NCI-H524 (cell line): ENCODE measurements around the gene NTSR1.
"Not testable (repeated sequence)": the region's sequence is repeated elsewhere in the genome, so short reads cannot be mapped to it uniquely, and the experiment has no call there.

ENCODE experiments used
- DNase-seq, 2 experiments: peaks; one replicate each; lab custom pipeline; 2025; lab: John Stamatoyannopoulos, UW

Gene NTSR1

GRCh38 chr20:62674370-62674769 lies 34.3 kb upstream of the NTSR1 start:
- no peak for DNase-seq

GRCh38 chr20:62675156-62675876 lies 33.3 kb upstream of the NTSR1 start:
- DNase-seq: peak; percentile 82 to 85

GRCh38 chr20:62675877-62676260 lies 32.8 kb upstream of the NTSR1 start:
- no peak for DNase-seq

GRCh38 chr20:62676976-62677375 lies 31.7 kb upstream of the NTSR1 start:
- DNase-seq: no peak

- DNase-seq: no peak
Observed at GRCh38 chr20:62677678-62678077, 31.0 kb upstream of the NTSR1 start.

GRCh38 chr20:62678553-62678952 lies 30.1 kb upstream of the NTSR1 start:
- DNase-seq: no peak

- no peak for DNase-seq
Observed at GRCh38 chr20:62679978-62680589, 28.6 kb upstream of the NTSR1 start.

- DNase-seq: no peak
Observed at GRCh38 chr20:62682912-62683517, 25.6 kb upstream of the NTSR1 start.

GRCh38 chr20:62683660-62684322 lies 24.8 kb upstream of the NTSR1 start:
- not testable (repeated sequence) for DNase-seq

GRCh38 chr20:62684981-62685380 lies 23.7 kb upstream of the NTSR1 start:
- DNase-seq: no peak

- DNase-seq: peak; percentile 78 to 88
Observed at GRCh38 chr20:62685781-62686555, 22.7 kb upstream of the NTSR1 start.

- DNase-seq: no peak
Observed at GRCh38 chr20:62686869-62687830, 21.5 kb upstream of the NTSR1 start.

- DNase-seq: no peak
Observed at GRCh38 chr20:62688083-62688482, 20.6 kb upstream of the NTSR1 start.

- no peak for DNase-seq
Observed at GRCh38 chr20:62688855-62689460, 19.7 kb upstream of the NTSR1 start.

GRCh38 chr20:62689861-62690260 lies 18.8 kb upstream of the NTSR1 start:
- DNase-seq: no peak

- no peak for DNase-seq
Observed at GRCh38 chr20:62690261-62690820, 18.3 kb upstream of the NTSR1 start.

- DNase-seq: peak in 1 of 2 experiments; percentile 42
Observed at GRCh38 chr20:62691487-62691886, 17.1 kb upstream of the NTSR1 start.

GRCh38 chr20:62692176-62692575 lies 16.5 kb upstream of the NTSR1 start:
- peak; percentile 82 to 95 for DNase-seq

GRCh38 chr20:62692801-62693523 lies 15.7 kb upstream of the NTSR1 start:
- no peak for DNase-seq
